Loucy (cell line): ENCODE measurements around the gene CRELD1.

Experiments used
- H2AFZ ChIP-seq: fragments of 200-600 bp; sonication (generic); 2 replicates; pipeline ENCODE4 v1.6.0; 2016; ENCODE audit warnings: antibody characterized with exemption, mild to moderate bottlenecking, low read length, moderate library complexity
- H3F3A ChIP-seq: fragments of 200-600 bp; 2 replicates; pipeline ENCODE4 v1.6.0; 2016; ENCODE audit warnings: antibody characterized with exemption, low read depth, mild to moderate bottlenecking
- H3K27me3 ChIP-seq: fragments of 200-600 bp; sonication (generic); 2 replicates; pipeline ENCODE4 v1.6.1; 2014; ENCODE audit warnings: low read length, mild to moderate bottlenecking; ENCODE audit not compliant: insufficient read depth, poor library complexity, severe bottlenecking
- H3K36me3 ChIP-seq: fragments of 200-600 bp; sonication (generic); 2 replicates; pipeline ENCODE4 v1.6.1; 2016; ENCODE audit warnings: low read length; ENCODE audit not compliant: insufficient read depth
- H3K4me1 ChIP-seq: fragments of 200-600 bp; sonication (generic); 2 replicates; pipeline ENCODE4 v1.5.1; 2014; ENCODE audit warnings: low read length, mild to moderate bottlenecking; ENCODE audit not compliant: insufficient read depth, poor library complexity, severe bottlenecking
- H3K4me2 ChIP-seq: fragments of 200-600 bp; sonication (generic); 2 replicates; pipeline ENCODE4 v1.6.0; 2014; ENCODE audit warnings: antibody characterized with exemption, low read length, low read depth, mild to moderate bottlenecking; ENCODE audit not compliant: poor library complexity, severe bottlenecking
- H3K4me3 ChIP-seq: fragments of 200-600 bp; sonication (generic); 2 replicates; pipeline ENCODE4 v1.5.1; 2014; ENCODE audit warnings: low read length, mild to moderate bottlenecking, mixed read lengths; ENCODE audit not compliant: poor library complexity, severe bottlenecking
- H3K79me2 ChIP-seq: fragments of 200-600 bp; sonication (generic); 2 replicates; pipeline ENCODE4 v1.6.1; 2014; ENCODE audit warnings: low read length; ENCODE audit not compliant: insufficient read depth
- H3K9ac ChIP-seq: fragments of 200-600 bp; sonication (generic); 2 replicates; pipeline ENCODE4 v1.6.0; 2014; ENCODE audit warnings: mild to moderate bottlenecking, low read depth, low read length, moderate library complexity; ENCODE audit not compliant: poor library complexity, severe bottlenecking
- H3K9me2 ChIP-seq: fragments of 200-600 bp; sonication (generic); replicated peaks from 2 replicates; pipeline ENCODE4 v1.6.1; 2016; ENCODE audit warnings: low read depth, low read length, mixed read lengths
- H3K9me3 ChIP-seq: fragments of 200-600 bp; sonication (generic); 2 replicates; pipeline ENCODE4 v1.6.1; 2014; ENCODE audit warnings: mild to moderate bottlenecking, antibody characterized with exemption, low read length, low read depth; ENCODE audit not compliant: insufficient read depth
- H4K20me1 ChIP-seq: fragments of 200-600 bp; sonication (generic); 2 replicates; pipeline ENCODE4 v1.6.0; 2014; ENCODE audit warnings: antibody characterized with exemption, low read length, mild to moderate bottlenecking; ENCODE audit not compliant: insufficient read depth, poor library complexity, severe bottlenecking
- EZH2phosphoT487 ChIP-seq: fragments of 200-600 bp; IDR thresholded peaks from 2 replicates; pipeline ENCODE4 v1.6.1; 2018; ENCODE audit warnings: antibody characterized with exemption, mild to moderate bottlenecking, moderate library complexity, borderline replicate concordance
- TF ChIP-seq, protein P1 (sequence below): fragments of 200-600 bp; sonication (generic); conservative IDR thresholded peaks from 2 replicates; pipeline ENCODE4 v1.5.1; 2014; ENCODE audit warnings: mild to moderate bottlenecking, antibody characterized with exemption, low read length

The CRELD1 gene

DNA sequence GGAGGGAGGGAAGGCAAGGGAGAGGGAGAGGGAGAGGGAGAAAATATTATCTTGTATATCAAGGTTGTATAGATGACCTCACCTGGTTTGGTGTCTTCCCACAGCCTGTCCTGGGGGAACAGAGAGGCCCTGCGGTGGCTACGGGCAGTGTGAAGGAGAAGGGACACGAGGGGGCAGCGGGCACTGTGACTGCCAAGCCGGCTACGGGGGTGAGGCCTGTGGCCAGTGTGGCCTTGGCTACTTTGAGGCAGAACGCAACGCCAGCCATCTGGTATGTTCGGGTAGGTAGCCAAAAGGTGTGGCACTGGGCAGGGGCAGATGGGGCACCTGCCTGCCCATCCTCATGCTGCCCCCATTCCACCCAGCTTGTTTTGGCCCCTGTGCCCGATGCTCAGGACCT, 7.1 kb downstream of the CRELD1 start:
- Histone ChIP-seq H3K27me3 (no peaks in the 10 kb centered on the region), H3K9ac (no peak overlapping the region), H3K4me1 (peaks cover 9% of the 10 kb centered on the region), H3K79me2 (peaks cover 14% of the 10 kb centered on the region), H3K9me3 (no peaks in the 10 kb centered on the region), H3K36me3 (peaks cover 18% of the 10 kb centered on the region; the same call in 1 of the 2 replicates), H3K4me3 (no peak overlapping the region), H4K20me1 (peaks cover 2% of the 10 kb centered on the region), H3K9me2 (no peaks in the 10 kb centered on the region), H3K4me2 (no peak overlapping the region), H3F3A (no peaks in the 10 kb centered on the region), H2AFZ (no peak overlapping the region)
- TF ChIP-seq, protein P1, sequence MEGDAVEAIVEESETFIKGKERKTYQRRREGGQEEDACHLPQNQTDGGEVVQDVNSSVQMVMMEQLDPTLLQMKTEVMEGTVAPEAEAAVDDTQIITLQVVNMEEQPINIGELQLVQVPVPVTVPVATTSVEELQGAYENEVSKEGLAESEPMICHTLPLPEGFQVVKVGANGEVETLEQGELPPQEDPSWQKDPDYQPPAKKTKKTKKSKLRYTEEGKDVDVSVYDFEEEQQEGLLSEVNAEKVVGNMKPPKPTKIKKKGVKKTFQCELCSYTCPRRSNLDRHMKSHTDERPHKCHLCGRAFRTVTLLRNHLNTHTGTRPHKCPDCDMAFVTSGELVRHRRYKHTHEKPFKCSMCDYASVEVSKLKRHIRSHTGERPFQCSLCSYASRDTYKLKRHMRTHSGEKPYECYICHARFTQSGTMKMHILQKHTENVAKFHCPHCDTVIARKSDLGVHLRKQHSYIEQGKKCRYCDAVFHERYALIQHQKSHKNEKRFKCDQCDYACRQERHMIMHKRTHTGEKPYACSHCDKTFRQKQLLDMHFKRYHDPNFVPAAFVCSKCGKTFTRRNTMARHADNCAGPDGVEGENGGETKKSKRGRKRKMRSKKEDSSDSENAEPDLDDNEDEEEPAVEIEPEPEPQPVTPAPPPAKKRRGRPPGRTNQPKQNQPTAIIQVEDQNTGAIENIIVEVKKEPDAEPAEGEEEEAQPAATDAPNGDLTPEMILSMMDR = no peak
- TF ChIP-seq EZH2phosphoT487 = no peak

DNA sequence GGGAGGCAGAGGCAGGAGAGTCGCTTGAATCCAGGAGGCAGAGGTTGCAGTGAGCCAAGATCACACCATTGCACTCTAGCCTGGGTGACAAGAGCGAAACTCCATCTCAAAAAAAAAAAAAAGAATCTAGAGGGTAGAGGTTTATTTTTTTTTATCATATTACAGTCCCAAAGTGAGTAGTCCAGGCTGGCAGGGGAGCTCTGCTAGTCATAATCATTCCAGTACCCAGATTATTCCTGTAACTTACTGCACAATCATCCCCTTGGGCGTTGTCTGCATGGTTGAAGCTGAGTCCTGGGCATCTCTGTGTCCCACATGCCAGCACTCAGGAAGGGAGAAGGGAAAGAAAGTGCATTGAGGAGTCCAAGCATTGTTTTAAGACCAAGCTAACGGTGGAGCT, 8.5 kb downstream of the CRELD1 start:
- peaks cover 18% of the 10 kb centered on the region; the same call in 1 of the 2 replicates for H3K36me3 ChIP-seq
- peaks cover 2% of the 10 kb centered on the region for H3K4me1 ChIP-seq
- H3K27me3 ChIP-seq = no peaks in the 10 kb centered on the region
- H2AFZ ChIP-seq = no peak overlapping the region
- no peak overlapping the region for H3K4me3 ChIP-seq
- no peak overlapping the region for H3K4me2 ChIP-seq
- no peak overlapping the region for H3K9ac ChIP-seq
- no peaks in the 10 kb centered on the region for H3F3A ChIP-seq
- H3K79me2 ChIP-seq = peaks cover 3% of the 10 kb centered on the region; the same call in 1 of the 2 replicates
- H3K9me3 ChIP-seq = no peaks in the 10 kb centered on the region
- H3K9me2 ChIP-seq = no peaks in the 10 kb centered on the region
- no peaks in the 10 kb centered on the region for H4K20me1 ChIP-seq
- no peak for TF ChIP-seq EZH2phosphoT487
- TF ChIP-seq, protein P1 = no peak

DNA sequence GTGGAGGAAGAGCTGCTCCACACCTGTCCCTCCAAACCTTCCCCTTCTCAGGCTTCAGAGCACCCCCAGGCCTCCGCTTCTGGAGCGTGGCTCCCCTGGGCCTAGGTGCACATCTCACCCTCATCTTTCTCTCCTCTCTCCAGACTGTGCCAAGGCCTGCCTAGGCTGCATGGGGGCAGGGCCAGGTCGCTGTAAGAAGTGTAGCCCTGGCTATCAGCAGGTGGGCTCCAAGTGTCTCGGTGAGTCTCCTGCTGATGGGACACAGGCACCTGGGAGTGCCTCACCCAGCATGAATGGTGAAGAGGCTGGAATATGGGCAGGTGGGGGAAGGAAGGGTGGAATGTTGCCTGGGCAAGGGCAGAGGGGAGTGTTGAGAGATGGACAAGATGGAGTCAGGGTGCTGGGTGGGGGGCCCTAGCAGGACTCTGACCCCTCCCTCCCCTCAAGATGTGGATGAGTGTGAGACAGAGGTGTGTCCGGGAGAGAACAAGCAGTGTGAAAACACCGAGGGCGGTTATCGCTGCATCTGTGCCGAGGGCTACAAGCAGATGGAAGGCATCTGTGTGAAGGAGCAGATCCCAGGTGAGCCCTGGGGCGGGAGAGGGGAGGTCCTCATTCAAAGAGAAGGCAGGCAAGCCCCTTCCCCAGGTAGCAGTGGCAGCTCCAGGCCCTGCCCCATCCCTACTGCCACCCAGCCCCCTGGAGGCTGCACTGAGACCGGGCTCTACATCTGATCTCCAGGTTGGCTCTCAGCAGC, 9.5 kb downstream of the CRELD1 start:
- Histone ChIP-seq H3K36me3 (peaks cover 10% of the 10 kb centered on the region; the same call in 1 of the 2 replicates), H3F3A (no peaks in the 10 kb centered on the region), H3K27me3 (no peaks in the 10 kb centered on the region), H4K20me1 (no peaks in the 10 kb centered on the region), H3K4me2 (no peak overlapping the region), H2AFZ (no peak overlapping the region), H3K9me2 (no peaks in the 10 kb centered on the region), H3K9me3 (no peaks in the 10 kb centered on the region), H3K4me1 (no peaks in the 10 kb centered on the region), H3K4me3 (no peak overlapping the region), H3K79me2 (peaks cover under 1% of the 10 kb centered on the region; the same call in 1 of the 2 replicates), H3K9ac (no peak overlapping the region)
- TF ChIP-seq, protein P1 = no peak
- TF ChIP-seq EZH2phosphoT487 = no peak
